ENCODE data around the gene TMEM151A. TPM values are rescaled to one million over a fixed set of nuclear protein-coding genes. Genes with fewer than 3 reads are reported as not detected.

Gene TMEM151A
- total RNA-seq, 4 donors from 2014 or later = not detected

- ATAC-seq (peak in 1 of 2 donors; percentile 51), DNase-seq (no peak)
- TF ChIP-seq CTCF (IDR thresholded peaks at IDR 0.05 in 4 of 5, conservative IDR thresholded peaks at IDR 0.05 in 1 of 5) = no peak
- no peak for TF ChIP-seq POLR2A (IDR thresholded peaks at IDR 0.05)
- intact Hi-C loops (cut with DNase I; ENCODE audit: low total_unique reads) = no loop called here
- Histone ChIP-seq H3K4me3 (peak within 1 kb of the TSS; percentile 36 to 47 (median 42)), H3K9me3 (no peaks in the 10 kb centered on the region), H3K27ac (peak within 1 kb of the TSS in 1 of 4 donors; percentile 18), H3K4me1 (peaks cover 2 to 6% of the 10 kb centered on the region in 2 donors), H3K36me3 (peaks cover 0 to 35% of the 10 kb centered on the region in 2 donors), H3K27me3 (no peaks in the 10 kb centered on the region)
- in situ Hi-C loops (cut with MboI; ENCODE audit: low sequenced_read_pairs in 4 of 4) = no loop called here
Observed at GRCh38 chr11:66277471-66278362, 14.0 kb upstream of the TMEM151A start, which contains the start of gene CNIH2. TSS of gene CNIH2 (plus strand) at chr11:66278175. CDS start at chr11:66278457, 282 bp downstream.

GRCh38 chr11:66278363-66279091, 13.2 kb upstream of the TMEM151A start:
- H3K27ac ChIP-seq = no peak overlapping the region
- DNase-seq = no peak

GRCh38 chr11:66279092-66279734, 12.5 kb upstream of the TMEM151A start:
- Histone ChIP-seq H3K36me3 (peaks cover 0 to 23% of the 10 kb centered on the region in 2 donors), H3K9me3 (no peaks in the 10 kb centered on the region), H3K27me3 (no peaks in the 10 kb centered on the region), H3K27ac (no peak overlapping the region), H3K4me3 (no peak overlapping the region), H3K4me1 (peaks cover 5 to 8% of the 10 kb centered on the region in 2 donors)
- no peak for ATAC-seq
- DNase-seq = no peak
- TF ChIP-seq POLR2A (IDR thresholded peaks at IDR 0.05) (no peak), CTCF (IDR thresholded peaks at IDR 0.05 in 4 of 5, conservative IDR thresholded peaks at IDR 0.05 in 1 of 5) (no peak)
- in situ Hi-C loops (cut with MboI; ENCODE audit: low sequenced_read_pairs in 4 of 4) = no loop called here
- intact Hi-C loops (cut with DNase I; ENCODE audit: low total_unique reads) = no loop called here

More at GRCh38 chr11:66278363-66279091, 13.2 kb upstream of the TMEM151A start:
- Histone ChIP-seq H3K4me1 (peaks cover 5 to 8% of the 10 kb centered on the region in 2 donors), H3K27me3 (no peaks in the 10 kb centered on the region), H3K36me3 (peaks cover 0 to 27% of the 10 kb centered on the region in 2 donors), H3K4me3 (no peak overlapping the region), H3K9me3 (no peaks in the 10 kb centered on the region)
- intact Hi-C loops (cut with DNase I; ENCODE audit: low total_unique reads) = no loop called here
- no peak for ATAC-seq
- in situ Hi-C loops (cut with MboI; ENCODE audit: low sequenced_read_pairs in 4 of 4) = no loop called here
- no peak for TF ChIP-seq POLR2A (IDR thresholded peaks at IDR 0.05)
- no peak for TF ChIP-seq CTCF (IDR thresholded peaks at IDR 0.05 in 4 of 5, conservative IDR thresholded peaks at IDR 0.05 in 1 of 5)

GRCh38 chr11:66280428-66280827, 11.3 kb upstream of the TMEM151A start:
- TF ChIP-seq CTCF (IDR thresholded peaks at IDR 0.05 in 4 of 5, conservative IDR thresholded peaks at IDR 0.05 in 1 of 5) = no peak
- TF ChIP-seq POLR2A (IDR thresholded peaks at IDR 0.05) = no peak
- H3K36me3 ChIP-seq = peaks cover 0 to 14% of the 10 kb centered on the region in 2 donors
- no peak for ATAC-seq
- H3K27ac ChIP-seq = no peak overlapping the region
- H3K9me3 ChIP-seq = no peaks in the 10 kb centered on the region
- peaks cover 5 to 8% of the 10 kb centered on the region in 2 donors for H3K4me1 ChIP-seq
- H3K27me3 ChIP-seq = no peaks in the 10 kb centered on the region
- intact Hi-C loops (cut with DNase I; ENCODE audit: low total_unique reads) (no loop called here), in situ Hi-C loops (cut with MboI; ENCODE audit: low sequenced_read_pairs in 4 of 4) (loop anchor here in 1 of 4 donors (10.0 kb wide), 1 partner anchor 56 kb away; no protein-coding TSS in a partner anchor)
- DNase-seq = no peak
- H3K4me3 ChIP-seq = no peak overlapping the region

Measured in gastrocnemius medialis (tissue), 4 donors.